Ovary (tissue), 9 donors: ENCODE results near the gene SELENOM. TPM values are rescaled to one million over a fixed set of nuclear protein-coding genes. Genes with fewer than 3 reads are reported as not detected.
"Not testable (repeated sequence)": the region's sequence is repeated elsewhere in the genome, so short reads cannot be mapped to it uniquely, and the experiment has no call there.

Experiments used
- DNase-seq, 5 donors: peaks; one replicate each; pipeline ENCODE4 v3.0.0-alpha.2; 2019 to 2020
- H3K27ac ChIP-seq, 2 donors: fragments of 200-600 bp; one replicate each; pipeline versions ENCODE4 v1.5.1 to v1.8.0; 2019 to 2022
- H3K27me3 ChIP-seq: fragments of 200-600 bp; one replicate; pipeline ENCODE4 v1.8.0; 2022
- H3K36me3 ChIP-seq: fragments of 200-600 bp; sonication (generic); one replicate; pipeline ENCODE4 v1.5.1; 2019
- H3K4me1 ChIP-seq: one replicate; pipeline ENCODE4 v1.8.1; 2013; ENCODE audit warnings: mild to moderate bottlenecking, moderate library complexity; ENCODE audit not compliant: insufficient read depth
- H3K4me3 ChIP-seq: fragments of 200-600 bp; sonication (generic); one replicate; pipeline ENCODE4 v1.5.1; 2017
- H3K9me3 ChIP-seq, 2 donors: fragments of 200-600 bp in 1 of 2; sonication (generic) in 1 of 2; one replicate each; pipeline versions ENCODE4 v1.5.1 to v1.8.1; 2013 to 2019; ENCODE audit warnings: mild to moderate bottlenecking in 1 of 2, moderate library complexity in 1 of 2
- EP300 ChIP-seq: sonication (generic); formaldehyde crosslinking; IDR thresholded peaks from one replicate; pipeline ENCODE4 v1.6.1; 2017; ENCODE audit warnings: antibody characterized with exemption
- POLR2A ChIP-seq: fragments of 450-650 bp; IDR thresholded peaks from one replicate; pipeline ENCODE4 v1.6.1; 2017; ENCODE audit warnings: antibody characterized with exemption, mild to moderate bottlenecking, moderate library complexity
- WGBS, 3 donors: extraction: QIAGEN DNeasy Blood & Tissue Kit in 1 of 3; methylation state at CpG; one replicate each; pipeline versions ENCODE4 v1.1.5 to v1.1.7; 2013 to 2017; 5-methylcytosine and 5-hydroxymethylcytosine counted together
- intact Hi-C, 4 donors: fragments of 100-400 bp; cut with DNase I; formaldehyde crosslinking; loops; one replicate each; pipeline versions ENCODE4 v1.11.0 to v1.15.1; 2022 to 2023
- polyA plus RNA-seq, 2 donors: library from polyadenylated mRNA; stranded (reverse); fragments of 200-250 nt in 1 of 2; fragments of 350-450 nt in 1 of 2; fragmentation: Illumina TruSeq in 1 of 2; extraction: RNeasy Lipid Tissue Mini Kit (QIAGEN cat#74804) in 1 of 2; gene quantifications; one replicate each; pipeline ENCODE4 v1.2.3, GENCODE V29; 2013 to 2014
- total RNA-seq, 7 donors: library from RNA; depleted of rRNA in 2 of 7; stranded (reverse); fragments of >200 nt in 2 of 7; fragmentation: NEBNext Ultra II Directional in 3 of 7; extraction: Animal tissue kit (Norgen Biotek cat#: 25700) in 3 of 7; gene quantifications; one replicate each; pipeline versions ENCODE4 v1.1.0 to v1.2.4, GENCODE V29; 2016 to 2023
- TF ChIP-seq, protein P1 (sequence below), 3 donors: fragments of 450-650 bp in 2 of 3; fragments of 200-600 bp in 1 of 3; IDR thresholded peaks; one replicate each; pipeline versions ENCODE4 v1.5.1 to v1.8.0; 2016 to 2022; ENCODE audit warnings: antibody characterized with exemption in 3 of 3, mild to moderate bottlenecking in 1 of 3
- donor health status: DM: no; HTN: no; CAD: no; lungs with moderate emphysema.
- donor health status: DM: no; HTN: no; CAD: no.
- donor health status: Bipolar disorder and iron deficiency.
- donor health status: DM: yes; HTN: yes; CAD: no.
- donor health status: DM: no; HTN: no; CAD: no.
- donor health status: DM: yes; HTN: yes; CAD: no.

The SELENOM gene
- total and polyA plus RNA-seq, 9 donors = 25.7 to 678 (median 306) TPM

DNA sequence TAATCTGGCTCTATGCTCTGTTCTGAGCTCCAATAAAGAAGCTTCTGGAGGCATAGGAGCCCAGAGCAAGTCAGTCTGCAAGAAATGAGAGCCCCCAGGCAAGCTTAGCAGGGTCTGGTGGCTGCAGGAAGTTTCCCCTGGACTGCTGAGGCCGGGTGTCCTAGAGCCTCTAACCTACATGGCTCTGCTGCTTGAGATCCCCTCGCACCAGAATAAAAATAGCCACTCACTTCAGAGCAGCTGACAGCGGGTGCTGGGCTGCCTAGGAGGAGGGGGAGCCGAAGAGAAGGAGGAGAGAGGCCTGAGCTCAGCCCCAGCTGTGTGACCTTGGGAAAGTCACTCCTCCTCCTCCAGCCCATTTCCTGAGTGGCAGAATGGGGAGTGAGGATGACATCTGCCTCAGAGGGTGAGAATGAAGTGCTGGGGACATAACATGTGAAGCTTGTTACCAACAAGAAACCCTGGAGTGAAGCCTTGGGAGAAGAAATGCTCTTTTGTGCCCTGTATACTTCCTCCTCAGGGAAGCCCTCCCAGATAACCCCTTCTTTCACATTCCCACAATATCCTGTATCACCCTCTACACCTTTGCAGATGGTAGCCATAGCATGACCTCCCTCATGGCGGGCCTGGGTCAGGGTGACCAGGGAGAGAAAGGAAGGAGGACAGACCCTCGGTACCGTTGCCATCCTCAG, 11.8 kb upstream of the SELENOM start:
- TF ChIP-seq, protein P1, sequence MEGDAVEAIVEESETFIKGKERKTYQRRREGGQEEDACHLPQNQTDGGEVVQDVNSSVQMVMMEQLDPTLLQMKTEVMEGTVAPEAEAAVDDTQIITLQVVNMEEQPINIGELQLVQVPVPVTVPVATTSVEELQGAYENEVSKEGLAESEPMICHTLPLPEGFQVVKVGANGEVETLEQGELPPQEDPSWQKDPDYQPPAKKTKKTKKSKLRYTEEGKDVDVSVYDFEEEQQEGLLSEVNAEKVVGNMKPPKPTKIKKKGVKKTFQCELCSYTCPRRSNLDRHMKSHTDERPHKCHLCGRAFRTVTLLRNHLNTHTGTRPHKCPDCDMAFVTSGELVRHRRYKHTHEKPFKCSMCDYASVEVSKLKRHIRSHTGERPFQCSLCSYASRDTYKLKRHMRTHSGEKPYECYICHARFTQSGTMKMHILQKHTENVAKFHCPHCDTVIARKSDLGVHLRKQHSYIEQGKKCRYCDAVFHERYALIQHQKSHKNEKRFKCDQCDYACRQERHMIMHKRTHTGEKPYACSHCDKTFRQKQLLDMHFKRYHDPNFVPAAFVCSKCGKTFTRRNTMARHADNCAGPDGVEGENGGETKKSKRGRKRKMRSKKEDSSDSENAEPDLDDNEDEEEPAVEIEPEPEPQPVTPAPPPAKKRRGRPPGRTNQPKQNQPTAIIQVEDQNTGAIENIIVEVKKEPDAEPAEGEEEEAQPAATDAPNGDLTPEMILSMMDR (IDR thresholded peaks at IDR 0.05) = no peak
- TF ChIP-seq EP300 (no peak), POLR2A (no peak)
- H3K36me3 ChIP-seq = no peaks in the 10 kb centered on the region
- DNase-seq = no peak
- H3K27ac ChIP-seq = no peak overlapping the region
- H3K9me3 ChIP-seq = no peaks in the 10 kb centered on the region
- peaks cover 3% of the 10 kb centered on the region for H3K4me1 ChIP-seq
- WGBS, 3 donors = 23 to 43% (median 38%) methylated on average over 7 of the region's 7 CpGs
- no peak overlapping the region for H3K4me3 ChIP-seq
- H3K27me3 ChIP-seq = no peaks in the 10 kb centered on the region
- intact Hi-C loops = no loop called here

DNA sequence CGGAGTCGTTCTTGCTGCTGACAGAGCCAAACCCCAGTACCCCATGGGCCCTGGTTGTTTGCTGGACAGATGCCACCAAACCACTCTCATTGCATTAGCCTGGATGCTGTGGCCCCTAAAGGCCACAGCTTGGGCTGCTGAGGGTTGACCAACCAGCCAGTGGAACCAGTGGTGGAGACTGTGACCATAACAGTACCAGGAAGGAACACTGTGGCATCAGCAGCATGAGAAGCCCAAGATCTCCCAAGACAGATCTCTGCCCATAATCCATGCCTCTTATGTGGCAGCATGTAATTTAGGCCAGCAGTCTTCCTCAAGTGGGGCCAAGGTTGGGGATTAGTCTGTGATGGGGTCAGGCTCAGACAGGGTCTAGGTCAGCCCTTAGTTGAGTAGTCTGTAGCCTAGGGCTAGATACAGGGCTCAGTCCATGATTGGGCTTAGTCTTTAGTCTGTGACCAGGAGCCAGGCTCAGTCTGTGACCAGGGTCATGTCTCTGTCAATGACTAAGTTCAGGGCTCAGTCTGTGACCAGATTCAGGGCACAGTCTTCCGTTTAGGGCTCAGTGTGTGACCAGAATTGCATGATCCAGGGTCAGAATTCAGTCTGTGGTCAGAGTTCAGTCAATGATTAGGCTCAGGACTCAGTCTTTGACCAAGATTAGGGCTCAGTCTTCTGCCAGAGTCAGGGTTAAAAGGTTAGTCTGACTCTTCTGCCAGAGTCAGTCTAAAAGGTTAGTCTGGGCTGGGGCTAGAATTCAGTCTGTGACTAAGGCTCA, 10.9 kb upstream of the SELENOM start:
- Histone ChIP-seq H3K9me3 (no peaks in the 10 kb centered on the region), H3K27ac (no peak overlapping the region), H3K4me1 (peaks cover 3% of the 10 kb centered on the region), H3K27me3 (no peaks in the 10 kb centered on the region), H3K4me3 (no peak overlapping the region), H3K36me3 (no peaks in the 10 kb centered on the region)
- WGBS, 3 donors = 89 to 96% (median 91%) methylated on average over 3 of the region's 3 CpGs
- DNase-seq = no peak
- TF ChIP-seq POLR2A (no peak), EP300 (no peak)
- TF ChIP-seq, protein P1 (IDR thresholded peaks at IDR 0.05) = no peak
- intact Hi-C loops = no loop called here

DNA sequence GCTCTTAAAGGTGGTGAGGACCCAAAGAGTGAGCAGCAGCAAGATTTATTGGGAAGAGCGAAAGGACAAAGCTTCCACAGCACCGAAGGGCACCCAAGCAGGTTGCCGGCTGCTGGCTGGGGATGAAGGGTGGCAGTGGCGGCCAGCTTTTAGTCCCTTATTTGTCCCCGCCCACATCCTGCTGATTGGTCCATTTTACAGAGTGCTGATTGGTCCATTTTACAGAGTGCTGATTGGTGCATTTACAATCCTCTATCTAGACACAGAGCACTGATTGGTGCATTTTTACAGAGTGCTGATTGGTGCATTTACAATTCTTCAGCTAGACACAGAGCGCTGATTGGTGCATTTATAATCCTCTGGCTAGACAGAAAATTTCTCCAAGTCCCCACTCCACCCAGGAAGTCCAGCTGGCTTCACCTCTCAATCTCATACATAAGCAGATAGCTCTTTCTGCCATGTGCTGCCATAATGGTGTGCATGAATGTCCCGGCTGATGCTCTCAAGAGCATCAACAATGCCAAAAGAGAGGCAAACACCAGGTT, 5.3 kb upstream of the SELENOM start:
- H3K27ac ChIP-seq, H3K36me3 ChIP-seq, H3K9me3 ChIP-seq, H3K4me1 ChIP-seq, DNase-seq, H3K4me3 ChIP-seq, H3K27me3 ChIP-seq, intact Hi-C loops: not testable (repeated sequence)
- WGBS, 3 donors = 92 to 95% (median 92%) methylated on average over 7 of the region's 7 CpGs

DNA sequence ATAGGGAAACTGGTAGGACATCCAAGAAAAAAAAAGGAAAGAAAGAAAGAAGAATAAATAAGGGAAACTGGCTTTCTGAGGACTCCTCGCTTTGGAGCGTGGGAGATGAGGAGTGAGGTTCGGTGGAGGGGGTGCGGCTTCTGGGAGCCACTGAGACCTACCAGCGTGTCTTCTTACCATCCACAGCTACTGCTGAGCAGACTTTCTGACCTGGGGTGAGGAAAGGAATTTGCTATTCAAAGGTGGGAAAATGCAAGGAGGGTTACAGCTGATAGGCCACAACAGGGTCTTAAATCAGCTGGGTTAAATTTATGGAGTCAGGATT, 488 bp upstream of the SELENOM start:
- Histone ChIP-seq H3K9me3 (no peaks in the 10 kb centered on the region), H3K27me3 (no peaks in the 10 kb centered on the region), H3K36me3 (no peaks in the 10 kb centered on the region), H3K4me3 (peak overlapping the region; percentile 84), H3K27ac (peak overlapping the region in 1 of 2 donors; percentile 95), H3K4me1 (peaks cover 11% of the 10 kb centered on the region)
- WGBS, 3 donors = 0% methylated on average over 5 of the region's 5 CpGs
- DNase-seq = no peak
- TF ChIP-seq EP300 (no peak), POLR2A (no peak)
- TF ChIP-seq, protein P1 (IDR thresholded peaks at IDR 0.05) = no peak
- intact Hi-C loops = loop anchor here in 2 of 4 donors (2.0 to 10.0 kb wide), 3 partner anchors 41 to 833 kb away; no protein-coding TSS in a partner anchor
